Suprapubic skin (tissue), 4 donors: ENCODE results near the gene ATXN2. TPM values are rescaled to one million over a fixed set of nuclear protein-coding genes. Genes with fewer than 3 reads are reported as not detected.

Experiments
- DNase-seq, 2 donors: peaks; one replicate each; pipeline ENCODE4 v3.0.0-alpha.2; 2019; ENCODE audit warnings: low spot score in 2 of 2
- H3K27ac ChIP-seq: fragments of 200-600 bp; sonication (generic); one replicate; pipeline ENCODE4 v1.5.1; 2019
- H3K27me3 ChIP-seq: fragments of 200-600 bp; sonication (generic); one replicate; pipeline ENCODE4 v1.5.1; 2019
- H3K36me3 ChIP-seq: fragments of 200-600 bp; sonication (generic); one replicate; pipeline ENCODE4 v1.5.1; 2019
- H3K4me1 ChIP-seq: fragments of 200-600 bp; sonication (generic); one replicate; pipeline ENCODE4 v1.5.1; 2019
- H3K4me3 ChIP-seq: fragments of 200-600 bp; sonication (generic); one replicate; pipeline ENCODE4 v1.5.1; 2019; ENCODE audit warnings: mild to moderate bottlenecking
- H3K9me3 ChIP-seq: fragments of 200-600 bp; sonication (generic); one replicate; pipeline ENCODE4 v1.5.1; 2019
- EP300 ChIP-seq: sonication (generic); formaldehyde crosslinking; IDR thresholded peaks from one replicate; pipeline ENCODE4 v1.6.1; 2017; ENCODE audit warnings: antibody characterized with exemption
- POLR2A ChIP-seq, 2 donors: fragments of 450-650 bp; IDR thresholded peaks; one replicate each; pipeline ENCODE4 v1.6.1; 2017; ENCODE audit warnings: antibody characterized with exemption in 2 of 2, mild to moderate bottlenecking in 2 of 2, moderate library complexity in 2 of 2
- POLR2AphosphoS5 ChIP-seq, 3 donors: sonication (generic); formaldehyde crosslinking; IDR thresholded peaks; one replicate each; pipeline ENCODE4 v1.6.1; 2017; ENCODE audit warnings: antibody characterized with exemption in 3 of 3
- WGBS: methylation state at CpG from one replicate; pipeline ENCODE4 v1.1.5; 2018; 5-methylcytosine and 5-hydroxymethylcytosine counted together
- total RNA-seq, 4 donors: library from RNA; depleted of rRNA; stranded (reverse); fragments of >200 nt; gene quantifications; one replicate each; pipeline ENCODE4 v1.1.0, GENCODE V29; 2016
- TF ChIP-seq, protein P1 (sequence below), 2 donors: fragments of 200-600 bp in 1 of 2; fragments of 450-650 bp in 1 of 2; sonication (generic) in 1 of 2; IDR thresholded peaks; one replicate each; pipeline ENCODE4 v1.5.1; 2016 to 2019; ENCODE audit warnings: antibody characterized with exemption in 2 of 2, mild to moderate bottlenecking in 1 of 2, moderate library complexity in 1 of 2

Gene ATXN2
- total RNA-seq, 4 donors from 2014 or later = 23.3 to 62.8 (median 35.8) TPM

DNA sequence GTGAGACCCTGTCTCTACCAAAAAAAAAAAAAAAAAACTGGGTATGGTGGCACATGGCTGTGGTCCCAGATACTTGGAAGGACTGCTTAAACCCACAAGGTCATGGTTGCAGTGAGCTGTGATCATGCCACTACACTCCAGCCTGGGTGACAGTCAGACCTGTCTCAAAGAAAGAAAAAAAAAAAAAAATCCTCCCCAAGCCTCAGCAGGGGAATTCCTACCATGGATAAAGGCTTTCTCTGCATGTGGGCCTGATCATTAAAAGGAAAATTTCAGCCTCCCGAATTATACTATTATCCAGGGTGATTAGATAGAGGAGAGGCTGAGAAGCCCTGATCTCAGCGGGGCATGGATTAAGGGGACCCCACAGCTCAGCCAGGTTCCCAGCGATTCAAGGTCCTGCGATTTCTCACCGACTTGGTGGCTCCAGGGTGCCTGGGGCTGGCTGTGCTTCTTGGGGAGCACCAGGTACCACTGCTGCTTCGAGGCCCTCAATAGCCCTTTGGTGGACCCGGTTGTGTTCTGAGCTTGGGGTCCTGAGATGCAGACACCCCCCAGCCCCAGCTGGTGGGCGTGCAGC is 187.8 kb downstream of the ATXN2 start:
- no peak for DNase-seq
- no peaks in the 10 kb centered on the region for H3K9me3 ChIP-seq
- H3K4me1 ChIP-seq = peaks cover 73% of the 10 kb centered on the region
- TF ChIP-seq POLR2AphosphoS5 (IDR thresholded peaks at IDR 0.05) (no peak), POLR2A (IDR thresholded peaks at IDR 0.05) (no peak), EP300 (no peak)
- TF ChIP-seq, protein P1, sequence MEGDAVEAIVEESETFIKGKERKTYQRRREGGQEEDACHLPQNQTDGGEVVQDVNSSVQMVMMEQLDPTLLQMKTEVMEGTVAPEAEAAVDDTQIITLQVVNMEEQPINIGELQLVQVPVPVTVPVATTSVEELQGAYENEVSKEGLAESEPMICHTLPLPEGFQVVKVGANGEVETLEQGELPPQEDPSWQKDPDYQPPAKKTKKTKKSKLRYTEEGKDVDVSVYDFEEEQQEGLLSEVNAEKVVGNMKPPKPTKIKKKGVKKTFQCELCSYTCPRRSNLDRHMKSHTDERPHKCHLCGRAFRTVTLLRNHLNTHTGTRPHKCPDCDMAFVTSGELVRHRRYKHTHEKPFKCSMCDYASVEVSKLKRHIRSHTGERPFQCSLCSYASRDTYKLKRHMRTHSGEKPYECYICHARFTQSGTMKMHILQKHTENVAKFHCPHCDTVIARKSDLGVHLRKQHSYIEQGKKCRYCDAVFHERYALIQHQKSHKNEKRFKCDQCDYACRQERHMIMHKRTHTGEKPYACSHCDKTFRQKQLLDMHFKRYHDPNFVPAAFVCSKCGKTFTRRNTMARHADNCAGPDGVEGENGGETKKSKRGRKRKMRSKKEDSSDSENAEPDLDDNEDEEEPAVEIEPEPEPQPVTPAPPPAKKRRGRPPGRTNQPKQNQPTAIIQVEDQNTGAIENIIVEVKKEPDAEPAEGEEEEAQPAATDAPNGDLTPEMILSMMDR (IDR thresholded peaks at IDR 0.05) = no peak
- WGBS = 82% methylated on average over 6 of the region's 8 CpGs
- H3K27ac ChIP-seq = peak overlapping the region; percentile 57
- H3K36me3 ChIP-seq = no peaks in the 10 kb centered on the region
- H3K4me3 ChIP-seq = no peak overlapping the region
- no peaks in the 10 kb centered on the region for H3K27me3 ChIP-seq

DNA sequence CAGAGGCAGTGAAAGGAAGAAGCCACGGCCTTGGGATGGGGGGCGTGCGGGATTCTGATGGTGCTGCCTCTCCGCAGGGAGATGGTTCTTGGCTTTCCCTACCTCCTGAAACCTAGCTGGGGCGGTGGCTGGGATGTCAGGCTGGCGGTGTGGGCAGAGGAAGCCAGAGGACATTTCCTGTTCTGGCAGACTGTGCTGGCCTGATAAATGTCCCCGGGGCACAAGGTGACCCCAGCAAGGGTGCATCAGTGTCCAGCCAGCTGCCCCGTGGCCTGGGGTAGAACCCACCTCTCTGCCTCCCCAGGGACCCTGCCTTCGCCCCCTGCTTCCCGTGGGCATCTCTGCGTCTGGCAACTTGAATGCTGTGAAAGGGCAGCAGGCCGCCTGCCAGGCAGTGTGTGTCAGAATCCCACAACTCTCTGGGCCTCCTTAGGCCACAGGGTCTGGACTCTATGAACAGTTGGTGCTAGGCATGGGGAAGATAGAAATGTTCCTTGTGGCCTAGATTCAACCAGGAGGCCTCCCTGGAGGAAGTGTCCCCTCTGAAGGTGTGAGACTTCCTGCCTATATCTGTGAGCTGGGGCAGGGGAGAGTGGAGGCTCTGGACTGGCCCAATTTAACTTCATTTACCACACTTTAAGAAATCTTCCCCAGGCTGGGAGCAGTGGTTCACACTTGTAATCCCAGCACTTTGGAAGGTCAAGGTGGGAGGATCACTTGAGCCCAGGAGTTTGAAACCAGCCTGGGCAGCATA is 188.5 kb downstream of the ATXN2 start:
- H3K36me3 ChIP-seq = no peaks in the 10 kb centered on the region
- peaks cover 76% of the 10 kb centered on the region for H3K4me1 ChIP-seq
- H3K4me3 ChIP-seq = peak overlapping the region; percentile 75
- no peak for TF ChIP-seq POLR2A (IDR thresholded peaks at IDR 0.05)
- TF ChIP-seq POLR2AphosphoS5 (IDR thresholded peaks at IDR 0.05) = no peak
- TF ChIP-seq, protein P1 (IDR thresholded peaks at IDR 0.05) = no peak
- TF ChIP-seq EP300 = no peak
- 59% methylated on average over 8 of the region's 12 CpGs for WGBS
- H3K27ac ChIP-seq = peak overlapping the region; percentile 68
- H3K27me3 ChIP-seq = no peaks in the 10 kb centered on the region
- no peaks in the 10 kb centered on the region for H3K9me3 ChIP-seq
- DNase-seq = no peak

DNA sequence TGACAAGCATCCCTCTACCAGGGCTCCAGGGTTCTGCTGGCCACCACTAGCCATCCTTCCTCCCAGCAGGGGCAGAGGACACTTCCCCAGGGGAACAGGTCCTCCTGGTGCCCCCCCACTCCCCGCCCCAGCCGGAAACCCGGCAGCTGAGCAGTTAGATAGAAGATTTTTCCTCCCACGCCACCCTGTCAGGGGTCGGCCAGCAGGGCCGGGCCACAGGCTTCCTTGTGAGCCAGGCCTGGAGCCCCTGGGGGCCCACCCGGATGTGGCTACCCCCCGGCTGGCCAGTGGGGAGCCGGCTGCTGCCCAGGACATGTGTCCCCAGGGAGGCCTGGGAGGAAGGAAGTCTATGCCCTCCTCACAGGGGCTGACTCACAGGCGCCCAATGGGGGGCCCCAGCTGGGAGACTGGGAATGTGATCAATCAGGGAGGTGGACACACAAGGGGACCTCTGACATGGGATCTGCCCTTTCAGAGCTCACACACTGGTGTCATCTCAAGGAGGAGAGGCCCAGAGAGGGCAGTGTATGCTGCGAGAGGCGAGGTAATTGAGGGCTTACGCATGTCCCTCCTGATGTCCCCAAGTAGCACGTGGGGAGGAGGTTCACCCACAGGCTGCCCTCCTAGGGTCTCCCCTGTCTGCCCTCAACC is 189.2 kb downstream of the ATXN2 start:
- peak overlapping the region; percentile 75 for H3K4me3 ChIP-seq

DNA sequence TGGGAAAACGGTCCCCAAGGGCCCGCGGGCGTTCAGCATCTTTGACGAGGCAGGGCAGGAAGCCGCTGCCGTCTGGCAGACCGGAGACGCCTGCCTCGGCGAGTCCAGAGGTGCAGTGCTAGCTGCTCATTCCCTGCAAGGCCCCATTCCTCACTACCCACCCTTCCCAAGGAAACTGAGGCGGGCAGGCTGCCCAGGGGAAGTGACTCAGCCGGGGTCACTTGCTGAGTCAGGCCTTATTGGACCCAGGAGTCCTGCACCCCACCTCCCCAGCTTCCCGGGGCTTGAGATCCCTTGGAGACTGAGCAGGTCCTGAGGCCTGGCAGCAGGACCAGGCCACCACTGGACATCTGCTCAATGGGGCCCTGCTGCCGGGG is 189.7 kb downstream of the ATXN2 start:
- Histone ChIP-seq H3K4me3 (peak overlapping the region; percentile 75), H3K27me3 (no peaks in the 10 kb centered on the region), H3K36me3 (no peaks in the 10 kb centered on the region), H3K9me3 (no peaks in the 10 kb centered on the region), H3K4me1 (peaks cover 87% of the 10 kb centered on the region), H3K27ac (peak overlapping the region; percentile 68)
- DNase-seq = no peak
- no peak for TF ChIP-seq POLR2A (IDR thresholded peaks at IDR 0.05)
- TF ChIP-seq, protein P1 (IDR thresholded peaks at IDR 0.05) = no peak
- TF ChIP-seq POLR2AphosphoS5 (IDR thresholded peaks at IDR 0.05) = no peak
- no peak for TF ChIP-seq EP300
- 25% methylated on average over 12 of the region's 15 CpGs for WGBS

More for the DNA sequence above, 189.2 kb downstream of the ATXN2 start:
- no peak for DNase-seq
- no peaks in the 10 kb centered on the region for H3K36me3 ChIP-seq
- 52% methylated on average over 2 of the region's 14 CpGs for WGBS
- H3K4me1 ChIP-seq = peaks cover 82% of the 10 kb centered on the region
- H3K27ac ChIP-seq = peak overlapping the region; percentile 68
- no peaks in the 10 kb centered on the region for H3K27me3 ChIP-seq
- TF ChIP-seq, protein P1 (IDR thresholded peaks at IDR 0.05) = no peak
- TF ChIP-seq POLR2A (IDR thresholded peaks at IDR 0.05) (no peak), EP300 (no peak), POLR2AphosphoS5 (IDR thresholded peaks at IDR 0.05) (no peak)
- H3K9me3 ChIP-seq = no peaks in the 10 kb centered on the region
